Neural cell (in vitro differentiated cells): ENCODE measurements around the gene CD72.
"Not testable (repeated sequence)": the region's sequence is repeated elsewhere in the genome, so short reads cannot be mapped to it uniquely, and the experiment has no call there.

Experiments
- EP300 ChIP-seq: fragments of 450-650 bp; conservative IDR thresholded peaks from 2 replicates; pipeline ENCODE4 v1.6.1; 2014; ENCODE audit warnings: antibody characterized with exemption, mild to moderate bottlenecking, moderate library complexity; ENCODE audit not compliant: poor library complexity, severe bottlenecking
- POLR2AphosphoS5 ChIP-seq: IDR thresholded peaks from 2 replicates; pipeline ENCODE4 v1.6.1; 2012

GRCh38 chr9:35636877-35637246 is 18.6 kb upstream of the CD72 start:
- not testable (repeated sequence) for TF ChIP-seq EP300, POLR2AphosphoS5
